GM18511 (cell line): Measurements from ENCODE around the gene ENPP6.

ENCODE experiments used
- ATAC-seq: cut with Tn5 transposase; IDR thresholded peaks from one replicate; pipeline ENCODE4 v1.9.1; 2021; ENCODE audit warnings: mild to moderate bottlenecking, moderate library complexity; ENCODE audit not compliant: unreplicated experiment

ENPP6 gene

GRCh38 chr4:184110452-184111224 lies 107.0 kb downstream of the ENPP6 start:
- ATAC-seq, result no peak

- ATAC-seq, result no peak
Observed at GRCh38 chr4:184108006-184108501, 109.6 kb downstream of the ENPP6 start.

GRCh38 chr4:184104419-184105101 lies 113.1 kb downstream of the ENPP6 start:
- peak; percentile 47 for ATAC-seq

- ATAC-seq, result no peak
Observed at GRCh38 chr4:184103527-184104264, 114.0 kb downstream of the ENPP6 start.

GRCh38 chr4:184102927-184103326 lies 114.7 kb downstream of the ENPP6 start:
- no peak for ATAC-seq

- ATAC-seq, result no peak
Observed at GRCh38 chr4:184102488-184102887, 115.2 kb downstream of the ENPP6 start.

GRCh38 chr4:184101711-184102110 lies 116.0 kb downstream of the ENPP6 start:
- ATAC-seq, result no peak

- ATAC-seq, result peak; percentile 49
Observed at GRCh38 chr4:184100297-184100885, 117.3 kb downstream of the ENPP6 start.

- no peak for ATAC-seq
Observed at GRCh38 chr4:184099535-184099966, 118.1 kb downstream of the ENPP6 start.

- no peak for ATAC-seq
Observed at GRCh38 chr4:184099000-184099399, 118.7 kb downstream of the ENPP6 start.

GRCh38 chr4:184097815-184098214 lies 119.9 kb downstream of the ENPP6 start:
- no peak for ATAC-seq

GRCh38 chr4:184097241-184097605 lies 120.5 kb downstream of the ENPP6 start:
- ATAC-seq, result peak; percentile 81

- ATAC-seq, result no peak
Observed at GRCh38 chr4:184096561-184097240, 121.0 kb downstream of the ENPP6 start.

- no peak for ATAC-seq
Observed at GRCh38 chr4:184094532-184095159, 123.0 kb downstream of the ENPP6 start.

- ATAC-seq, result no peak
Observed at GRCh38 chr4:184091986-184092385, 125.7 kb downstream of the ENPP6 start.

- no peak for ATAC-seq
Observed at GRCh38 chr4:184090571-184090970, 127.1 kb downstream of the ENPP6 start.

- ATAC-seq, result no peak
Observed at GRCh38 chr4:184080674-184081073, 137.0 kb downstream of the ENPP6 start.

- ATAC-seq, result no peak
Observed at GRCh38 chr4:184074677-184075388, 142.8 kb downstream of the ENPP6 start.

- ATAC-seq, result no peak
Observed at GRCh38 chr4:184067931-184068554, 149.6 kb downstream of the ENPP6 start.
